Fibroblast of the aortic adventitia (primary cell): ENCODE measurements around the gene MPP3. TPM values are rescaled to one million over a fixed set of nuclear protein-coding genes. Genes with fewer than 3 reads are reported as not detected.

Source experiments
- DNase-seq: peaks from one replicate; pipeline ENCODE4 v3.0.0-alpha.2; 2010; ENCODE audit warnings: low read depth
- H3K4me3 ChIP-seq: 2 replicates; pipeline ENCODE4 v1.5.1; 2011; ENCODE audit warnings: low read depth, mild to moderate bottlenecking, control low read depth, low read length, moderate library complexity
- total RNA-seq: library from RNA; depleted of rRNA; stranded (reverse); fragments of >200 nt; gene quantifications from 2 replicates; pipeline ENCODE4 v1.2.3, GENCODE V29; 2012; ENCODE audit warnings: low replicate concordance
- TF ChIP-seq, protein P1 (sequence below): IDR thresholded peaks from 2 replicates; pipeline ENCODE4 v1.5.1; 2011; ENCODE audit warnings: mild to moderate bottlenecking, low read length, control low read depth, inconsistent platforms; ENCODE audit not compliant: insufficient read depth

Gene MPP3
- total RNA-seq, 1 donor: 9.6 TPM

DNA sequence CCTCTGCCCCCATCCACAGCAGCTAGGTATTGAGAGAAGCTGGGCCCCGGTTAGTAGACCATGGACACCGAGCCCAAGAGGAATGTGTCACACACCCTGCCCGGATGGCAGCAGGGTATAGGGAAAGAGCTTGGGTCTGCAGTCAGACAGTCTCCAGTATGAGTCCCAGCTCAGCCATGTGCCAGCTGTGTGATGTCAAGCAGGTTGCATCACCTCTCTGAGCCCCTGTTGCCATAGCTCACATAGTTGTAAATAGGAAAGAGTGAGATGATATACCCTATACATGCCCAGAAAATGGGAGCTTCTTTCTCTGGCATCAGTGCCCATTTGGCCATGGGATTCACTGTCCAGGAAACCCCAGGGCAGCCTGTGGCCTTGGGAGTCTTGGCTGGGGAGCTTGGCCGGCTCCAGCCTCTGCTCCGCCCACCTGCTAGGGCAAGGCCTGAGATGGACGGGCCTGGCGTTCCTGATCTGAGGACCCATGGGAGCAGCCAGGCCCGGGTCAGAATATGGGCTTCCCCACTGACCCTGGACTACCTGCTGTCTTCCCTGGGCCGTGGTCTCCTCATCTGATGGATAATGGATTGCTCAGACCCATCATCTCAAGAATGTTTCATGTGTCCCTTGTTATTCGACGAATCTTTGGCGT lies 27.3 kb upstream of the MPP3 start:
- TF ChIP-seq, protein P1, sequence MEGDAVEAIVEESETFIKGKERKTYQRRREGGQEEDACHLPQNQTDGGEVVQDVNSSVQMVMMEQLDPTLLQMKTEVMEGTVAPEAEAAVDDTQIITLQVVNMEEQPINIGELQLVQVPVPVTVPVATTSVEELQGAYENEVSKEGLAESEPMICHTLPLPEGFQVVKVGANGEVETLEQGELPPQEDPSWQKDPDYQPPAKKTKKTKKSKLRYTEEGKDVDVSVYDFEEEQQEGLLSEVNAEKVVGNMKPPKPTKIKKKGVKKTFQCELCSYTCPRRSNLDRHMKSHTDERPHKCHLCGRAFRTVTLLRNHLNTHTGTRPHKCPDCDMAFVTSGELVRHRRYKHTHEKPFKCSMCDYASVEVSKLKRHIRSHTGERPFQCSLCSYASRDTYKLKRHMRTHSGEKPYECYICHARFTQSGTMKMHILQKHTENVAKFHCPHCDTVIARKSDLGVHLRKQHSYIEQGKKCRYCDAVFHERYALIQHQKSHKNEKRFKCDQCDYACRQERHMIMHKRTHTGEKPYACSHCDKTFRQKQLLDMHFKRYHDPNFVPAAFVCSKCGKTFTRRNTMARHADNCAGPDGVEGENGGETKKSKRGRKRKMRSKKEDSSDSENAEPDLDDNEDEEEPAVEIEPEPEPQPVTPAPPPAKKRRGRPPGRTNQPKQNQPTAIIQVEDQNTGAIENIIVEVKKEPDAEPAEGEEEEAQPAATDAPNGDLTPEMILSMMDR: no peak
- no peak overlapping the region for H3K4me3 ChIP-seq
- peak; percentile 49 for DNase-seq

DNA sequence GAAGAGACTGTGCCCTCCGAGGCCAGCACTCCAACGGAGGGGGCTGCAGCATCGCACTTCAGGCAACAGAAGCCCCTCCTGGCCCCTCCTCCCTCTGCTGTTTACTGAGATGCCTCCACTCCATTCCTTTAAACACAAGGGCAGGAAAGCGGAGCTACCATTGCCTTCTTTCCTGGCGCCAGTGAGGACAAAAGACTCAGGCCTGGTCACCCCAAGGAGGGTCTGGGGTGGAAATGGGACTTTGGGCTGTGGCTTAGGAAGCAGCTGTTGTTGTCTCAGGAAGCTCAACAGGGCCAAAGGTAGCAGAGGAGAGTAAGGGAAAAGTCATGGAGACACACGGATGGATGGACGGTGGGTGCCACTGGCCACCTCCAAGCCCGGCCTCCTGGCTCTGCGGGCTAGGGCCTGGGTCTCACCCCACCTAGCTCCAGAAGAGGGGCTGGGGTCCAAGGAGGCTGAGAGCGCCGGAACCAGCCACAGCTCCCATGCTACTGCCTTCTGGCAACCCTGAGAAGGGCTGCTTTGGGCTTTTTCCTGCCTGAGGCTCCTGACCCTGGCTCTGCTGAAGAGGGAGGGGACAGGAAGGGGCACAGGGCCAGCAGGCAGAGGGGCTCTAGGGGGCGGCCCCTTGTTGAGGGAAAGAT lies 25.1 kb upstream of the MPP3 start:
- no peak for DNase-seq
- TF ChIP-seq, protein P1: no peak
- H3K4me3 ChIP-seq: no peak overlapping the region

DNA sequence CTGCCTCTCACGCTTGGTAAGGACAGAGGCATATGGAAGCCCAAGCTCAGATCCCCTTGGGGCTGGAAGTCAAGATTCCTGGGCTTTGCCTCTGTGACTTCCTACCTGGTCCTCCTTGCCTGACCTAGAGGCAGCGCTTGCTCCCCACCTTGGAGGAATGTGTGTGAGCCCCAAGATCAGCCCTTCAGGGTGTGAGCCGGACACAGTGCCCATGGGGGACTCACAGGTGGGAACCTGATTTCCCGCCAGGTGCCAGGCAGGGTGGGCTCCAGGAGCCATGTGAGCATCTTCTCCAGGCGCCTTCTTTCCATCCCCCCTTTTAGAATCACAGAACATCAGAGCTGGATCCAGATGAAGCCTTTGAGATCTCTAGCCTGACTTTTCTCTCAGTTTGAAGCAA lies 24.2 kb upstream of the MPP3 start:
- DNase-seq: no peak
- no peak overlapping the region for H3K4me3 ChIP-seq
- TF ChIP-seq, protein P1: no peak

DNA sequence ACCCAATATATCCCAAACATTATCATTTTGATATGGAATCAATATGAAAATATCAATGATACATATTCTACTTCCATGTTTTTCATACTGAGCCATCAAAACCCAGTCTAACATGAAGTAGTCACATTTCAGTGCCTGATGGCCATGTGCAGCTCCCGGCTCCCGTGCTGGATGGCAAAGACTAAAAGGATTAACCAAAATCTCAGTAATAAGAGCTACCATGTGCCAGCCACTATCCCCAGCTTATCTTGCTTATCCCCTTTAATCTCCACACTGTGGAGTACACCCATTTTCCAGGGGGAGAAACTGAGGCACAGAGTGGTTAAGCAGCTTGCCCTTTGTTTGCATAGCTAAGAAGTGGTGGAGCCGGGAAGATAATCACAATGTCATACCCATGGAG lies 23.2 kb upstream of the MPP3 start:
- DNase-seq: no peak
- H3K4me3 ChIP-seq: no peak overlapping the region
- TF ChIP-seq, protein P1: no peak

DNA sequence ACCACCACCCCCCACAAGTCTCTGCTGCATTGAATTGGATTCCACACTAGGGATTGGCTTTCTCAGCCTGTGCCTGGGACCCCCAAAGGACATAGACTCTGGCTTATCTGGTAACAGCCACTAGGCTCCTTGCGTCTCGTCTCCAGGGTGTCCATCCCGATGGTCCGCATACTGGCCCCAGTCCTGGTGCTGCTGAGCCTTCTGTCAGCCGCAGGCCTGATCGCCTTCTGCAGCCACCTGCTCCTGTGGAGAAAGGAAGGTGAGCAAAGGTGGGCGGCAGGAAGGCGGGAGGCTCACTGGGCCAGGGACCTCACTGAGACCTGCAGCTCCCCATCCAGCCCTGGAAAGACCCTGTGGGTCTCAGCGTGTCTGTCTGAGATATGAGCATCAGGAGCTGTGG lies 22.1 kb upstream of the MPP3 start:
- TF ChIP-seq, protein P1: no peak
- DNase-seq: no peak
- no peak overlapping the region for H3K4me3 ChIP-seq

DNA sequence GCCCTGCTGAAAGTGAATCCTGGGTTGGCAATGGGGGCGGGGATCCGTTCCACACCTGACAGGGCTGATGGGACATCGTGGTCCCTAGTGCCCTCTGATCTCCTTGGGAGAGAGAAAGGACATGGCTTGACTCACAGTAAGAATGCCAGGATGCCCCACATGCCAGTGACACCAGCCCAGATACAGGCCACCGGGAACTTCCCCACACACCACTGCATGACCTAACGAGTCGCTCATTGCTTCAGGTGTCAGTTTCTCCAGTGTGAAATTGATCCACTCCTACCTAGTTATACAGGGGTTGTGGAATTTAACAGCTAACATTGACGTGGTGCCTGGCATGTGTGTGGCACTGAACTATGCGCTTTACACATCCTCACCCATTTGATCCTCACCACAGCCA lies 21.6 kb upstream of the MPP3 start:
- TF ChIP-seq, protein P1: no peak
- DNase-seq: no peak
- no peak overlapping the region for H3K4me3 ChIP-seq
